Amniotic stem cell (primary cell): Measurements from ENCODE around the gene DPY30.
"Not testable (repeated sequence)": the region's sequence is repeated elsewhere in the genome, so short reads cannot be mapped to it uniquely, and the experiment has no call there.

Experiments used
- DNase-seq: peaks from one replicate; lab custom pipeline; 2025; lab: John Stamatoyannopoulos, UW

Gene DPY30

DNA sequence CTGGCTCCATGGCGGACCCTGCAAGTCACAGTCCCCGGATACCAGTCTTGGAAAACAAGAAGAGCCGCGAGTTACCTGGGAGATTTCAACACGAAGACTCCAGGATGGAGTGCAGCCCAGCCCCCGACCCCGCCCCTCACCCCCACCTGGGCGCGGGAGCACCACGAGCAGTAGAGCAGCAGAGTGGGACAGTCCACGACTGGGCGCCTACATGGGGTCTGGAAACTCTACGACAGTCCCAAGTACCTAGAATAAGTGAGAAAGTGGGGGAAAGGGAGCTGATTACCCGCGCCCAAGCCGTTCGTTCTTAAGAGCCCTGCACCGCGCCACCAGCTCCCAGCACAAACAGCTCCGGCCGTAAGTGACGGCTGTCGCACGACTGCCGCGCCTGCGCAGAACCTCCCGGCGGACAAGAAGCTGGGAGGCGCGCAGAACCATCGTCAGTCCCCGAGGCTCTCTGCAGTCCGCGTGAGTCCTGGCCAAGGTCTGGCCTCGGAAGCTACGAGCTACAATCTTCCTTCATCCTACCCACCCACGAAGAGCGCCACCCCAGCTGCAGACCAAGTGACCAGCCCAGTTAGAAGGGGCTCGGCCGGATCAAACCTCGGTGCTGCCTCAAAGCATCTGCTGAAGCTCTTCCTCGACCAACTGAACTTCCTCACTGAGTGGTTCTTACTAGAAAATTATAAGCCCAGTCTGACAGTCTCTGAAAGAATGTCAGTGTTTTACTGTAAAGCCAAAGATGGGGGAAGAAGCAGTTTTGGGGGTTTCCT lies at the start of gene DPY30:
TSS of gene DPY30 (minus strand) at position 359 of the 773 bp plus-strand sequence. CDS start at position 10, 349 bp downstream.
- peak; percentile 57 for DNase-seq

DNA sequence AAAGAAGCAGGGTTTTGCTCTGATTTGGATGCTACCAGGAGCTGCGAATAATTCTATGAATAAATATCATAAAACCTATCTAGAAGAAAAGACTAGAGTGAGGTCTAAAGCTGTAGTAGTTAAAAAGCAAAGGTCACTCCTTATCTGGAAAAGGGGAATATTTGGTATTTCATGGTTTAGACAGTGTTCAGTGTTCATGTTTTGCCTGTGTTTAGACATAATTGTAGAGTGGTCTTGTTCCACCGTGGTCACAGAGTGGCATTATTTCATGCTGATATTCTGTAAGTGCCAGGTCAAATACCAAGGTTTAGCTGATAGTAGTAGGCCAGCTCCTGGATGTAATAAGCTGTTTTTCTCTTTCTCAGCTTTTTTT lies 34.5 kb upstream of the DPY30 start:
- no peak for DNase-seq

DNA sequence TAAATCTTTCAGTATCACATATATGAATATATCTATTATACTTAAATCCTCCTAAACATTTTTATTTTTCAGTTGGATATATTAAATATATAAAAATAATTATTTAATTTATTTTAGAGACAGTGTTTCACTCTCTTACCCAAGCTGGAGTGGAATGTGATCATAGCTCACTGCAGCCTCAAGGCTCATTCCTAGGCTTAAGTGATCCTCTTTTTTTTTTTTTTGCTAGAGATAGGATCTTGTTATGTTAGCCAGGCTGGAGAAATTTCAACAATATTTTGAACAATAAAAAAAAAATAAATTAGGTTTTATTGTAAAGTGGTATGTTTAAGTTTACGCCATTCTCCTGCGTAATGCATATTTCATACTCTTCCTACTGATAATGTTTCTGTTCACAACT lies 27.9 kb upstream of the DPY30 start:
- DNase-seq: no peak

DNA sequence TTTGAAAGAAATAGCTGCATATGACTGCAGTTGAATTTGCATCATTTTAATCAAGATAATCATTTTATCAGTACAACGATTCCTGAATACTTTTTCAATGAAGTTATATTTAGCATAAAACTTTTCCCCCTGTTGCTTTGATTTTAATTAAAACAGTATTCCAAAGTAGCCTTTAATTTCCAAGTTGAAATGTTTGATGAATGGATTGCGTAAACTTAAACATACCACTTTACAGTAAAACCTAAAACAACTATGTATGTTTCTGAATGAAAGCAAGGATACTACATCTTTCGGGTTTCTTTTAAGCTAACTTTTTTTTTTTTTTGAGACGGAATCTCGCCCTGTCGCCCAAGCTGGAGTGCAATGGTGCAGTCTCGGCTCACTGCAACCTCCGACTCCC lies 25.1 kb upstream of the DPY30 start:
- no peak for DNase-seq

DNA sequence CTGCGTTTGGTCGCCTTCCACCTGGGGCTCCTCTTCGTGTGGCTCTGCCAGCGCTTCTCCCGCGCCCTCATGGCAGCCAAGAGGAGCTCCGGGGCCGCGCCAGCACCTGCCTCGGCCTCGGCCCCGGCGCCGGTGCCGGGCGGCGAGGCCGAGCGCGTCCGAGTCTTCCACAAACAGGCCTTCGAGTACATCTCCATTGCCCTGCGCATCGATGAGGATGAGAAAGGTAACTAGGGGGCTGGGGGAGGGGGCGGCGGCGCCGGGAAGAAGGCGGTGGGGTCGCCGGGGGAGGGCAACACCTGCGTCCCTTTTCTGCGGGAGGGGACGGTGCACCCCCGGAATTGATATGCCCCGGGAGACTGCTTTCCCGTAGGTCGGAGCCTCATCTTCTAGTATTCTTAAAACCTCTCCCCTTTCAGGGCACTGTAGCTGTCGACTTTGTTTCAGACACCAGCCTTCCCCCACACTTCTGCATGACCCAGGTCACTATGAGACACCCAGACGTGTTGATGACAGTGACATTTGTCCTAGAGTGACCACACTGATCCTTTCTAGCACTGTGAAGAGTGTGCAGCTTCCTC lies 24.5 kb upstream of the DPY30 start:
- no peak for DNase-seq

DNA sequence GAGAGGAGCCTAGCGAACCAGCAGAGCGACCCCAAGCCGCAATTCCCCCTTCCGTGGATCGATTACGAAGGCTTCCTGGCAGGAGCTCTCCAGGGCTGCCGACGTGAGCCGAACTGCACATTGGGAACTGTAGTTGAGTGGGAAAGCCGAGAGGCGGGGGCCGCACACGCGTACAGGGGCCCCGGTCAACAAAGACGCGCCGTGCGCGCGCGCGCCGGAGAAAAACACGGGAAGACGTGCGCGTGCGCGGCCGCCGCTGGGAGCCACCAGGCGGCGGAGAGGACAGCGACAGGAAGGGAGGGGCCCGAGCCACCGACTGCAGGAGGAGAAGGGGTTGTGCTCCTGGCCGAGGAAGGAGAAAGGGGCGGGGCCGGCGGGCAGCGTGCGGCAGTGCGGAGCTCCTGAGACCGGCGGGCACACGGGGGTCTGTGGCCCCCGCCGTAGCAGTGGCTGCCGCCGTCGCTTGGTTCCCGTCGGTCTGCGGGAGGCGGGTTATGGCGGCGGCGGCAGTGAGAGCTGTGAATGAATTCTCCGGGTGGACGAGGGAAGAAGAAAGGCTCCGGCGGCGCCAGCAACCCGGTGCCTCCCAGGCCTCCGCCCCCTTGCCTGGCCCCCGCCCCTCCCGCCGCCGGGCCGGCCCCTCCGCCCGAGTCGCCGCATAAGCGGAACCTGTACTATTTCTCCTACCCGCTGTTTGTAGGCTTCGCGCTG lies 23.9 kb upstream of the DPY30 start, which contains the start of gene SPAST:
TSS of gene SPAST (plus strand) at position 247 of the 711 bp plus-strand sequence. CDS start at position 523, 276 bp downstream.
- peak; percentile 91 for DNase-seq

DNA sequence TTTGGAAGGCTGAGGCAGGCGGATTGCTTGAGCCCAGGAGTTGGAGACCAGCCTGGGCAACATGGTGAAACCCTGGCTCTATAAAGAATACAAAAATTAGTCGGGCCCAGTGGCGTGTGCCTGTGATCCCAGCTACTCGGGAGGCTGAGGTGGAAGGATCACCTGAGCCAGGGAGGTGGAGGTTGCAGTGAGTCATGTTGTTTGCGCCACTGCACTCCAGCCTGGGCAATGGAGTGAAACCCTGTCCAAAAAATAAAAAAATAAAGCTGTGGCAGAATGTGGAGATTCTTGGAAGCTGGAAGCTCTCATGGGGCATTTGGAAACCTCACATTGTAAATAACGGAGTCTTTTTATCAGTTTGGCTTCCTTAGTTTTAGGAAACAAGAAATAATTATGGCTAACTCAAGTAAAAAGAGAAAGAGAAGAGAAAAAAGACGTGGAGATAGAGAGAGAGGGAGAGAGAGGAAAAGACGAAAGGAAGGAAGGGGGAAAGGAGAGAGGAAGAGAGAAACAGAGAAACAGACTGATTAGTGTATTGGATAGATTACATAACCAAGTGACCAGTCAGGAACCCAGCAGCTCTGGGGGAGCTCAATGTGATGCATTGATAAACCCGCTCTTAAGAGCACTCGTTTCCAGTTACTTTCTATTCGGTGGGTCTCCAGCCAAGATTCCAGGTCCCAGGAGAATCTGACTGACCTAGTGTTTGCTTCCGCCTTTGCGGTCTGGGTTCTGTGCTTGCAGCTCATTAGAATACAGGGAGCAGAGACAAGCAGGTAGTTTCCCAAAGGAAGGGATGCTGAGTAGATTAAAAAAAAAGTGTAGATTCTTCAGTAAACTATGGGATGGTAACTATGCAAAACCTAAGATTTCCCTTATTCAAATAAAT lies 22.6 kb upstream of the DPY30 start:
- no peak for DNase-seq

DNA sequence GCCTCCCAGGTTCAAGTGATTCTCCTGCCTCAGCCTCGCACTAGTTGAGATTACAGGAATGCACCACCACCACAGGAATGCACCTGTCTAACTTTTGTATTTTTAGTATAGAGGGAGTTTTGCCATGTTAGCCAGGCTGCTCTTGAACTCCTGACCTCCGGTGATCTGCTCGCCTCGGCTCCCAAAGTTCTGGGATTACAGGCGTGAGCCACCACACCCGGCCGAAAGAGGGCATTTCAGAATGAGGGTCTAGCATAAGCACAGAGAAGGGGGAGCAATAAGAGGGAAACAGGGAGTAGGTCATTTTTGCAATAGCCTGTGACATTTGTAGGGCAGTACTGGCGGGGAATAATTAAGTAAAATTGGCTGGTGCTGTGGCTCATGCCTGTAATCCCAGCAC lies 21.8 kb upstream of the DPY30 start:
- DNase-seq: no peak

DNA sequence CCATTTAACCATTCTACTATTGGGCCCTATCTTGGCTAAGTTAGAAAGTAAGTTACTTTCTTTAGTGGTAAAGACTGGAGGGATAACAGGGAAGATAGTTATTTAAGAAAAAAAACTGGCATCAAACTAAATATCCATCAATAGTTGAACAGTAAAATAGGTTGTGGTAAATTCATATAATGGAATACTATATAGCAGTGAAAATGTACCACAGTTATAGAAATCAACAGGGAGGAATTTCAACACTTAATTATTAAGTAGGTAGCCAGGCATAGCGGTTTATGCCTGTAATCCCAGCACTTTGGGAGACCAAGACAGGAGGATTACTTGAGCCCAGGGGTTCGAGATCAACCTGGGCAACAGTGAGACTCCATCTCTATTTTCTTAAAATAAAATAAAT lies 20.7 kb upstream of the DPY30 start:
- DNase-seq: no peak

DNA sequence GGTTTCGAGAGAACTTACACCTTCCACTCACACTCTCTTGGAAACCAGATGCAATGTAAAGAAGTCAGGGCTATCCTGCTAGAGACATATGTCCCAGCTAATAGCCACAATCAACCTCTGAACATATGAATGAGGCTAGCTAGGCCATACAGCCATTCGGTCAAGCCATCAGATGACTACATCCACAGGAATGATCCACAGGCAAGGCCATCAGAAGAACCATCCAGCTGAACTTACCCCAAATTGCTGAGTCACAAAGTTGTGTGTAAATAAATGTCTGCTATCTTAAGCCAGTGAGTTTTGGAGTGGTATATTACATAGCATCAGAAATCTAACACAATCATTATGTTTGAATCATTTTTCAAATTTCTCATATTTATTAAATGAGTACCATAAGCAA lies 18.5 kb upstream of the DPY30 start:
- no peak for DNase-seq

DNA sequence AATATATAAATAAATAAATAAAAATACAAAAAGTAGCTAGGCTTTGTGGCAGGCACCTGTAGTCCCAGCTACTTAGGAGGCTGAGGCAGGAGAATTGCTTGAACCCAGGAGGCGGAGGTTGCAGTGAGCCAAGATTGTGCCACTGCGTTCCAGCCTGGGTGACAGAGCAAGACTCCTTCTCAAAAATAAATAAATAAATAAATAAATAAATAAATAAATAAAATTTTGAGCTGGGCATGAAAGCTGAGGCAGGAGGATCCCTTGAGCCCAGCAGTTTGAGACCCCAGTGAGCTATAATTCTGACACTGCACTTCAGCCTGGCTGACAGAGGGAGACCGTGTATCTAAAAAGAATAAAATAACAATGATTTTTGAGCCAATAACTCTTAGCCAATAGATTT lies 15.0 kb upstream of the DPY30 start:
- DNase-seq: not testable (repeated sequence)

DNA sequence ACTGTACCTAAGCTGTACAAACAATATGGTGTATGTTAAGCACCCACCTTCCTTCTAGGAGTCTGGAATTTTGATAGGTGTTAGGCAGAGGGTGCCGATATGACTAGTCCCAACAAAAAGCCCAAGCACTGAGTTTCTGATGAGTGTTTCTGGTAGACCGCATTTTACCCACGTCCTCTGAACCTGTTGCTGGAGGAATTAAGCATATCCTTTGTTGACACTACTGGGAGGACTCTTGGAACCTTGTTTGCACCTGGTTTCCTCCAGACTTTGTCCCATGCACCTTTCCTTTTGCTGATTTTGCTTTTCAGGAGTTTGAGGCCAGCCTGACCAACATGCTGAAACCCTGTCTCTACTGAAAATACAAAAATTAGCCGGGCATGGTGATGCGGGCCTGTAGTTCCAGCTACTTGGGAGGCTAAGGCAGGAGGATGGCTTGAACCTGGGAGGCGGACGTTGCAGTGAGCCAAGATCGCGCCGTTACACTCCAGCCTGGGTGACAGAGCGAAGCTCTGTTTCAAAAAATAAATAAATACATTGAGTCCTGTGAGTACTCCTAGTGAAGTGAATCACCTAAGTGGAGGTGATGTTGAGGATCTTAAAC lies 12.3 kb upstream of the DPY30 start:
- DNase-seq: no peak

DNA sequence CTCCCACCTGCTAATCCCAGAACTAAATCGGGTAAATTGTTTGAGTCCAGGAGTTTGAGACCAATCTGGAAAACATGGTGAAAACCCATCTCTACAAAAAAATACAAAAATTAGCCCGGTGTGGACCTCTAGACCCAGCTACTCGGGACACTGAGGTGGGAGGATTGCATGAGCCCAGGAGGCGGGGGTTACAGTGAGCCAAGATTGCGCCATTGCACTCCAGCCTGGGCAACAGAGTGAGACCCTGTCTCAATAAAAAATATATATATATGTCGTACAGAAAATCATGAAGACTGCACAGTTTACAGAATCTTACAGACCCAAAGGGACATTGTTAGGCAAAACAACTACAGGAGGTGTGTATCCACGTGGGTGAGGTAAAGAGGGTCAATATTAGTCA lies 4.0 kb upstream of the DPY30 start:
- DNase-seq: no peak

DNA sequence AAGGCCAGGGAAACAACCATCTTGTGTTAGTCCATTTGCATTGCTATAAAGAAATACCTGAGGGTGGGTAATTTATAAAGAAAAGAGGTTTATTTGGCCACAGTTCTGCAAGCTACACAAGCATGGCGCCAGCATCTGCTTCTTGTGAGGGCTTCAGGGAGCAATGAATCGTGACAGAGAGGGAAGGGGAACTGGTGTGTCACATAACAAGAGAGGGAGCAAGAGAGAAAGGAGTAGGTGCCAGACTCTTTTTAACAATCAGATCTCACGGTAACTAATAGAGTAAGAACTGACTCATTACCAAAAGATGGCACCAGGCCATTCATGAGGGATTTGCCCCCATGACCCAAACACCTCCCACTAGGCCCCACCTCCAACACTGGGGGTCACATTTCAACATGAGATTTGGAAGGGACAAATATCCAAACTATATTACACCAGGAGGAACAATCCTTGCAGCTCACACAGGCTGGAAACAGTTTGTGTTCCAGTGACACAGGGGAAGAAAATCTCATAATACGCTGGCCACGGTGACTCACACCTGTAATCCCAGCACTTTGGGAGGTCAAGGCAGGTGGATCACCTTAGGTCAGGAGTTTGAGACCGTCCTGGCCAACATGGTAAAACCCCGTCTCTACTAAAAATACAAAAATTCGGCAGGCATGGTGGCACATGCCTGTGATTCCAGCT lies 5.3 kb downstream of the DPY30 start:
- not testable (repeated sequence) for DNase-seq

DNA sequence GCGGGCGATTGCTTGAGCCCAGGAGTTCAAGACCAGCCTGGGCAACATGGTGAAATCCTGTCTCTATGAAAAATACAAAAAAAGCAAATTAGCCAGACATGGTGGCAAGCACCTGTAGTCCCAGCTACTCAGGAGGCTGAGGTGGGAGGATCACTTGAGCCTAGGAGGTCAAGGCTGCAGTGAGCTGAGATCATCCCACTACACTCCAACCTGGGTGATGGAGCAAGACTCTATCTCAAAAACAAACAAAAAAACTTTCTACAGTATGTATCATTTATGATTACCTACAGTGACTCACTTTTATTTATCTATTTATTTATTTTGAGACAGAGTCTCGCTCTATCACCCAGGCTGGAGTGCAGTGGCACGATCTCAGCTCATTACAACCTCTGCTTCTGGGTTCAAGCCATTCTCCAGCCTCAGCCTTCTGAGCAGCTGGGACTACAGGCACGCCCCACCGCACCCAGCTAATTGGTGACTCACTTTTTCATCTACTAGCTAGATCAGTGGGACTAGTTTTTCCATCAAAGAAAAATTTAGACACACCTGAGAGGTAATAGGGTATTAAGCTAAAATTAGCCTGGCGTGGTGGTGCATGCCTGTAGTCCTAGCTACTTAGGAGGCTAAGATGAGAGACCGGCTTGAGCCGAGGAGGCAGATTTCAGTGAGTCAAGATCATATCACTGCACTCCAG lies 20.7 kb downstream of the DPY30 start:
- not testable (repeated sequence) for DNase-seq

DNA sequence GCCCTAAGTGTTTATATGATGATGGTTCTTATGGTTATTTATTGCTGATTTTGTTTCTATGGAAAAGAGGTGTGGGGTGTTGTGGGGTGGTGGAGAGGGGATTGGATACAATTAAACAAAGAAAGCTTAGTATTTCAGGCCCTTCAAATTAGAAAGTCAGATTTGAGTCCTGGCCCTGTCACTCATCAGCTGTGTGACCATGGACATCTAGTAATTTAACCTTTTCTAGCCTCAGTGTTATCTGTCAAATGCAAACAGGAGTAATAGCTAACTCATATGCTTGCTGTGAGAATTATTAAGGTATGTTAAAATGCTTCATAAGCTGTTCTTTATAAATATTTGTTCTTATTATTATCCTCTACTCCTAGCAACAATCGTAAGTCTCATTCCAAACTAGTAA lies 26.7 kb downstream of the DPY30 start:
- DNase-seq: no peak

DNA sequence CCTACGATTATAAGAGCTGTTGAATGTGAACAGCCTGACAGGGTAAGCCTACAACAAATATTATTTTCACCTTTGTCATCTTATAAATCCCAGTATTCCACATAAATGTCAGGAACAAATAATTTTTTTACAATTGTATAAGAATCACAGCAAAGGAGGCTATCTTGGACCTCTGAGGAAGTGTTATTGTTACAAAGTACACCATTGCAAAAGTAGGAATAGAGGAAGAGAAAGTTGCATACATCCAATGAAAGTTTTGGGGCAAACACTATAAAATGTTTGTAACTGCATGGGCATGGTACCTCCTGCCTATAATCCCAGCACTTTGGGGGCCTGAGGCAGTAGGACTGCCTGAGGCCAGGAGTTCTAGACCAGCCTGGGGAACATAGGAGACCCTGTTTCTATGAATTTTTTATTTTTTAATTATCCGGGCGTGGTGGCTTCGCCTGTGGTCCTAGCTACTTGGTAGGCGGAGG lies 28.1 kb downstream of the DPY30 start:
- DNase-seq: no peak

DNA sequence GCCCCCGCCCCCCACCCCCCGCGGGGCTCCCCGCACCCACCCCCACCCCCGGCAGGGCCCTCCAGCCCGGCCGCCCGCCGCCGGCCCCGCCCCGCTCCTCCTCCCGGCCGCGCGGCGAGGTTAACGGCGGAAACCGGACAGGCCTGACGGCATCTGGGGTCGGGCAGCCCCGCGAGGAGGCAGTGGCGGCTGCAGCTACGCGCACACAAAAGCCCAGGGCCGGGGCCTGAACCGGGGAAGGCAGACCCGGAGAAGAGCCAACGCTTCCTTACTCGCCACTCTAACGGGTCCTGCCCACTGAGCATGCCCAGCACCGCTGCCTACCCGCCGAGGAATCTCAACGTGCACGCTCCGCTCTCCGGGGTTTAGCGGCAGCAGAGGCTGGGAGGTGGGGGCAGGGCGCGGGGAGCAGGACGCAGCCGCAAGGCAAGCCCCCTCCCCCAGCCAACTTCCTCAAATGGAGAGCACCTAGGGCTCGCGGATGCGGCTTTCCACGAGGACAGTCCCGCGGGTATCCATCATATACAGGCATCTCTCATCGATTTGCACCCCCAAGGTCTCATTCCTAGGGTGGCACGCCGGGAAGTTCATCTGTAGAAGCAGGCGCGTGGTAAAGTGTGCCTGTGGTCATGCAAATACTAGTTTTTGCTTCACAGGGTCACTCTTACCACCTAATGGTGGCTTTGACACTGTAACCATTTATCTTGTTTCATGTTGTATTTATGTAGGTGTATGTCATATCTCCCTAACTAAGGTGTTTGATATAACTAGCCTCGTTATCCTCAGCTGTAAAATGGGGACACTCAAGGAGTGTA lies 28.7 kb downstream of the DPY30 start, which contains the start of gene MEMO1:
TSS of gene MEMO1 (minus strand) at position 339 of the 815 bp plus-strand sequence. CDS start 761 bp downstream, outside the sequence.
- peak; percentile 74 for DNase-seq

DNA sequence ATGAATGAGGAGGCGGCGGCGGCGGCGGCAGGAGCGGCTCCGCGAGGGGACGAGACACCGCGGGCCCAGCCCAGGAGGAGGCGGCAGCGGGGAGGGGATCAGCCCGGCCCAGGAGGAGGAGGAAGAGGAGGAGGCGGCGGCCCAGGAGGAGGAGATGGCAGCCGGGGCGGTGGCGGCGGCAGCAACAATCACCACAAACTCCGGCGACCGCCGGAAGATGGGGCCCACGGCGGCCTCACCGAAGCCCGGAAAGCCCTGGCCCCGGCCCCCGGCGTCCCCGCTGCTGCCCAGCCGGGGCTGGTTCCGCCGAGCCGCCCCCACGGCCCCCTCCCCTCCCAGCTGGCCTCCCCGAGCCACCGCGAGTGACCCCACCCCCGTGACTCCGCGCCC lies 29.3 kb downstream of the DPY30 start:
- DNase-seq: not testable (repeated sequence)
